Kidney capillary endothelial cell (primary cell): ENCODE results near the gene DDX24.

Source experiments
- DNase-seq: peaks from one replicate; pipeline ENCODE4 v3.0.0-alpha.2; 2018; ENCODE audit warnings: low spot score

The DDX24 gene

DNA sequence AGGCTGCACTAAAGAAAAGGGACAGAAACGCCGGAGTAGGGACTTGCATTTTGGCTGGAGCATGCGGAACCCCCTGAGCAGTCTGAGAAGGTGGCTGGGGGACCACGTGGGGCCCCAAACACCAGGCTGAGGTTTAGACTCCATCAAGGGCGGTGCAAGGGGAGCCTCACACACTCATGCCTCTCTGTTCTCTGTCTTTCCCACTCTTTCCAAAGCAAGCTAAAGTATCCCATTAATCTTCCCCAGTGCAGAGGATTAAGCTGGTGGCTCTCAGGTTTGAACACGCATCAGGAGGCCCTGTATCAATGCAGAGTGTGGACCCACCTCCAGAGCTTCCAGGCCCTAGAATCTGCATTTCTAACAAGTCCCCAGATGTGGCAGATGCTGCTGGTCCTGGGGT is 70.4 kb downstream of the DDX24 start:
- no peak for DNase-seq

DNA sequence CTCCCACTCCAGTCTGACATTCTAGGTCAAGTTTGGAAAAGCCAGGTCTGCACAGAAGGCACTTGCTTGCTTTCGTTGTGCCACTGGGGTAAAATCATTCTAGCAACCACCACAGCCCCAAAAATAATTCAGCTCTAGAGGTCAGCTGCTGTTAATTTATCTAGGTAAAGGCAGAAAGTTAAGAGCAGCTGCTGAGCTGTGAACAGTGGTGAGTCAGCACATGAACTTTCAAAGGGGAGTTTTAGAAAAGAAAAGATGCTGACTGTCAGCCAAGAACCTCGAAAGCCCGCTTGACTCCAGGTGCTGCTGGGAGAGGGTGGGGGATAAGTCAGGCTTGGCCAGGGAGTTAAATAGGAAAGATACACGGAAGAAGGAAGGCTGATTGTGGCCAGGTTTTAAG is 71.2 kb downstream of the DDX24 start:
- no peak for DNase-seq

DNA sequence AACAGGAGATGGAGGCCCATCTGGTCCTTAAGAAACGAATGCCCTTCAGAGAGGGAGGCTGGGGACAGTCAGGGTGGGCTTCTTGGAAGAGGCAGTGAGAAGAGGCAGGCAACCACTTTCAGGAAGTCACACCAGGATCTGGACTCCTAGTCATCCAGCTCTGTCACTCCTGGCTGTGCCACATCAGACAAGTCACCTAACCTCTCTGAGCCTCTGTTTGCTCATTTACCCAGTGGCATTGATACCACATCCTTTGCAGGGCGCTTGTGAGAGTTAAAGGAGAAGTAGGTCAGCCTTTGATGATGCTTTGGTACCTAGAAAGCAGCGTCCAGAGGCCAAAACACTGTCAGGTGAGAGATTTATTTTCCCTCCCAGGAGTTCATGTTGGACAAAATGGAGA is 72.8 kb downstream of the DDX24 start:
- no peak for DNase-seq

DNA sequence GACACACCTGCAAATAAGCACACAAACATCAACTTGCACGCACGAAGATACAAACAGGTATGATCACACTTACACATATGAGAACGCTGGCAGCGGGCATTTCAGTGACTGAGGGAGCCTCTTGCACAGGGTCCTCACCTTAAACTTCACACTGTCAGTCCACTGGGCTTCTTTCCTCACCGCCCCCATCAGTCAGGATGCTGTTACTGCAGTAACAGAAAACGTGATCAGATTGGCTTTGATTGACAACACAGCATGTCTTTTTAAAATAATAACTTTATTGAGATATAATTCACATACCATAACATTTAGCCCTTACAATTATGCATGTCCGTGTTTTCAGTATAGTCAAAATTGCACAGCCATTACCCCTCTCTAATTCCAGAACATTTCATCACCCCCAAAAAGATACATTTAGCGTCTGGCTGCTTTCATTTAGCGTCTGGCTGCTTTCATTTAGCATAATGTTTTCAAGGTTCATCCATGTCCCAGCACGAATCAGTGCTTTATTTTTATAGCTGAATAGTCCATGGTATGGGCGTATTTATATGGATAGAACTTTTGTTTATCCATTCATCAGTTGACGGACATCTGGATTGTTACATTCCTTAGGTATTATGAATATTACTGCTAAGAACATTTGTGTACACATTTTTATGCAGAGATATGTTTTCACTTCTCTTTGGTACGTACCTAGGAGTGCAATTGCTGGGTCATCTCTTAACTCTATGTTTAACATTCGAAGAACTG is 75.5 kb downstream of the DDX24 start:
- DNase-seq, result no peak

DNA sequence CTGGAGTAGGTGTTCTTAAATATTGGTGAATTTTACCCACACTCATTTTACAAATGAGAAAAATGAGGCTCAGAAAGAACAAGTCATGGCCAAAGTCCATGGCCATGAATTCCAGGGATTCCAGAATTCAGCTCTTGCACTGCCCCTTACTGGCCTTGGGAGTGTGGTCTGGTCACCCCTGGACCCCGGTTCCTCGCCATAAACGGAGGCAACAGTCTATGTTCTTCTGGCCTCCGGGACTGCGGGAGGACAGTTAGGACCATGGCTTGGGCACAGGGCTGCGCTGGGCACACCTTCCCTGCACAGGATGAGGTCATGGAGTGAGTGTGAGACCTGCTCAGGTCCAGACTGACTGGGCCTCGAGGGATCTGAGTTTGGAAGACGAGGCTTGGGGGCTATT is 77.0 kb downstream of the DDX24 start:
- DNase-seq, result no peak

DNA sequence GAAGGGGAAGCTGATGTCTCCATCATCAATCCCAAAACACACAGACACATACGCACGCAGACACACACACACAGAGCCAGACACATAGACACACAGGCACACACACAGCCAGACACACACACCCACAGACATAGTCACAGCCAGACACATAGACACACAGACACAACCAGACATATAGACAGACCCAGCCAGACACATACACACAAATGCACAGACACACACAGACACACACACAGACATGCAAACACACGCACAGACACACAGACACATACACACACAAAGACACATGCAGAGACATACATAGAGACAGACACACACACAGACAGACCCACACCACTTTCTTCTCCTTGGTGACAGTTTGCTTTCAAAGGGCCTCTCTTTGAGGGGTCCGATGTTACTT is 77.6 kb downstream of the DDX24 start:
- no peak for DNase-seq

DNA sequence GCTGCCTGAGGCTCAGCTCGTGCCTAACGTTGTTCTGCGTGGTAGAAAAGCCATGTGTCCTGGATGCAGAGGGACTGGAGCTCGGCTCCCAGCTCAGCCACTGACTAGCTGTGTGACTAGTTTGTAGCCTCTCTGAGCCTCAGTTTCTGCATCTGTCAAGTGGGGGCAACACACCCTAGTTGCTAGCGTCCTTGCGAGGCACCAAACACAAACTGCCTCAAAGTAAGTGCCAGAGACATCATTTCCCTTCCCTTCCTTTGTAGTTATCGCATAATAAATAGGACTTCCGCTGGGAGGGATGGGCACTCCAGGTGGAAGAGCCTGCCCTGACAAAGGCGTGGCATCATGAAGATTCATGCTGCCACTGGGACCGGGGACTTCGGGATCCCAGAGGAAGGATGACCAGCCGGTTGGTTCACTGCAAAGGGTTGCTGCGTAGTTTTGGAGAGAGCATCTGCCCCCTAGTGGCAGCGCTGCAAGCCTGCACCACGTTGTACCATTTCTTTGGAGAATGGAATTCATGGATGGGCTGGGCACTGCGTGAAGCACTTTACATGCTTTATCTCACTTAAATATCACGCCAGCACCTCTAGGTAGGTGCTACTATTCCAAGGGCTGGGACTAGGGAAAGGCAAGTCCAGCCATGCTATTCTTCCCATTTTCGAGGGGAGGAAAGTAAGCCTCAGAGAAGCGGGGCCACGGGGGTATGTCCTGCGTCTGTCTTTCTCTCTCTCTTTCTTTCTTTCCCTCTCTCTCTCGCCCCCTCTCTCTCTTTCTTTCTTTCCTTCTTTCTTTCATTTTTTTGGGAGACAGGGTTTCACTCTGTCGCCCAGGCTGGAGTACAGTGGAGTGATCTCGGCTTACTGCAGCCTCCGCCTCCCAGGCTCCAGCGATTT is 79.3 kb downstream of the DDX24 start:
- DNase-seq, result peak; percentile 65

DNA sequence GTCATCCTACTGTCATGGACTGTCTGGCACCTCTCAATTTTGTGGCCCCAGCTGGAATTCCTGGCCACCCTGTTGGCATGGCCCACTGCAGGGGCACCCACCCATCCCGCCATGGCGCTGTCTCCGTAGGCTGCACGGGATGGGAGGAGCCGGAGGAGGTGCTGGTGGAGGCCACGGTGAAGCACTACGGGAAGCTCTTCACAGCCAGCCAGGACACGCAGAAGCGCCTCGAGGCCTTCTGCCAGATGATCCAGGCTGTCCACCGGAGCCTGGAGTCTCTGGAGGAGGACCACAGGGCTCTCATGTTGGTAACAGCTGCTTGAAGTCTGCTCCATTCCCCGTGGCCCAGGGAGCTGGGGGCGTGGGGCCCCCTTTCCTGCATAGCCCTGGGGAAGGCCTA is 80.0 kb downstream of the DDX24 start:
- no peak for DNase-seq

DNA sequence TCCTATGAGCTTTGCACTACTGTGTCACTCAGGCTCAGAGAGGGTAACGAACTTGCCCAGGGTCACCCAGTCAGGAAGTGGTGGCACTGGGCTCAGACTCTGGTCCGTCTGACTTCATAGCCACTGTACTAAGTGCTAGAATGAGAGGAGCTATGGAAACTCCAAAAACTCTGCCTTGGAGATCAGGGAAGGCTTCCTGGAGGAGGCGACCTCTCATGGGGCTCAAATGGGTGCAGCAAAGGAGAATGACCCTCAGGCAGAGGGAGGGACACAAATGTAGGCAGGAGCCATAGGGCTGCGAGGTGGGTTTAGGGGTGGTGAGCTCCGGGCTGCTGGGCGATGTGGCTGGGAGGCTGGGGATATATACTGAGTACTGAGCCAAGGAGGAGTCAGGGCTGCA is 80.7 kb downstream of the DDX24 start:
- no peak for DNase-seq

DNA sequence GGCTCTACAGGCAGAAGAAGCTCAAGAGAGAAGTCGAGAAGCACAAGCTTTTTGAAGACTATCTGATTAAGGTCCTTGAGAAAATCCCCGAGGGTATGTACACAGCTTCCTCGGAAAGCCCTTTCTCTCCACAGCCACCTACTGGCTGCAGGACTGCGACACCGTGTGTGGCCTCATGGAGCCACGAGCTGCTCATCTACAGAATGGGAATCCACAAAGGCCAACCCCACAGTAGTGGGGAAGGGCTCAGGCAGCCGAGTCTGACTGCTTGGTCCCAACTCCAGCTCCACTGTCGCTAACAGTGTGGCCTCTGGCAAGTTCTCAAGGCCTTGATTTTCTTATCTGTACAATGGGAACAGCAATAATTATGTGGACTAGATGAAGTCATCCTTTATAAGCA is 81.4 kb downstream of the DDX24 start:
- DNase-seq, result no peak

DNA sequence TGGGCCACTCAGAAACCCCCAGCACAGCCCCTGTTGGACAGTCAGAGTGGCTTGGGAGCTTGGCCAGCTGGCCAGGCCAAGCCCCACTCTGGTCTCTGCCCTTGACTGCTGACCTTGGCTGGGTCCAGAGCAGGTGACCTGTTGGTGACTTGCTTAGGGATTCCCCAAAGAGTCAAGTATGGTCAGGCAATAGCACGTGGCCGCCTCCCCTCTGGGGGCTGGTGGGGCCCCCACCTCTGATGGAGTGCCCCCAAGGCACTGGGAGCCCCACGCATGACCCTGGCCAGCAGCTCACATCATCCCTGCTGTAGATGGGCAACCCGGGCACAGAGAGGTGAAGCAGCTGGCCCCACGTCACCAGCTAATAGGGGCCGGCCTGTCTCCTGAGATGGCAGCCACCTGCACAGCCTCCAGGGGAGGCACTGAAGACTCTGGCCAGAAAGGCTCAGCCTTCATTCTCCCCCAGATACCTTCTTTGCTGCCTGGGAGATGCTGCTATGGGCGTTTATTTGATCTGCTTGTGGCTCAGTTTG is 82.1 kb downstream of the DDX24 start:
- no peak for DNase-seq
